ENCODE measurements around the gene OGDH. TPM values are rescaled to one million over a fixed set of nuclear protein-coding genes. Genes with fewer than 3 reads are reported as not detected.

OGDH gene
- total and polyA plus RNA-seq, 2 of the 13 experiments (the other 11 are each of a cell fraction or from before 2014, with no cell fraction given) = 17.4 to 25.4 TPM

GRCh38 chr7:44573464-44574286 lies 32.8 kb upstream of the OGDH start, which contains the start of gene DDX56 (continued):
- TF ChIP-seq KIAA2018 (CRISPR knock-in tag; IDR thresholded peaks at IDR 0.05; ENCODE audit: borderline replicate concordance) (peak; percentile 96; the same call in 1 of the 2 replicates), SUZ12 (IDR thresholded peaks at IDR 0.05; ENCODE audit: low read depth, low read length) (no peak), KDM1A (CRISPR knock-in tag; IDR thresholded peaks at IDR 0.05) (no peak), ZBTB25 (CRISPR knock-in tag; IDR thresholded peaks at IDR 0.05) (peak; percentile 56; the same call in 1 of the 2 replicates), CEBPG (CRISPR knock-in tag; IDR thresholded peaks at IDR 0.05) (no peak), TEAD3 (CRISPR knock-in tag; optimal IDR thresholded peaks at IDR 0.05; ENCODE audit: borderline replicate concordance) (peak; percentile 74), ESRRA (CRISPR knock-in tag; IDR thresholded peaks at IDR 0.05; ENCODE audit: low read depth) (no peak; the same call in none of the 2 replicates), HNRNPLL (IDR thresholded peaks at IDR 0.05; ENCODE audit: low read depth, low read length, poor library complexity, severe bottlenecking) (peak; percentile 98), SIX1 (CRISPR knock-in tag; IDR thresholded peaks at IDR 0.05; ENCODE audit: borderline replicate concordance) (no peak), KDM2A (CRISPR knock-in tag; IDR thresholded peaks at IDR 0.05; ENCODE audit: borderline replicate concordance, low read depth) (peak; percentile 99), HOXA7 (CRISPR knock-in tag; IDR thresholded peaks at IDR 0.05) (no peak), ATRX (CRISPR knock-in tag; IDR thresholded peaks at IDR 0.05; ENCODE audit: borderline replicate concordance) (no peak), RORA (CRISPR knock-in tag; IDR thresholded peaks at IDR 0.05) (no peak), CSRNP1 (CRISPR knock-in tag; IDR thresholded peaks at IDR 0.05) (peak; percentile 81; the same call in 1 of the 2 replicates), ASH2L (IDR thresholded peaks at IDR 0.05; ENCODE audit: insufficient read length, low read depth, low read length) (no peak), ZNF749 (CRISPR knock-in tag; IDR thresholded peaks at IDR 0.05; ENCODE audit: borderline replicate concordance) (peak; percentile 94), DBP (CRISPR knock-in tag; IDR thresholded peaks at IDR 0.05; ENCODE audit: not compliant biosample characterization) (peak; percentile 97)
